Upper lobe of right lung (tissue), 1 donor: ENCODE measurements around the gene TMIGD3. TPM values are rescaled to one million over a fixed set of nuclear protein-coding genes. Genes with fewer than 3 reads are reported as not detected.

Experiments
- ATAC-seq: fragments of 200-7000 bp; cut with Tn5 transposase; one replicate; pipeline ENCODE4 v1.9.1; 2020; ENCODE audit warnings: mild to moderate bottlenecking, moderate library complexity
- DNase-seq: peaks from one replicate; pipeline ENCODE4 v3.0.0-alpha.2; 2020
- H3K27ac ChIP-seq: fragments of 200-600 bp; one replicate; pipeline ENCODE4 v1.8.0; 2022
- H3K27me3 ChIP-seq: fragments of 200-600 bp; one replicate; pipeline ENCODE4 v1.8.0; 2022; ENCODE audit warnings: mild to moderate bottlenecking
- H3K36me3 ChIP-seq: fragments of 200-600 bp; one replicate; pipeline ENCODE4 v1.8.0; 2022
- H3K4me1 ChIP-seq: fragments of 200-600 bp; one replicate; pipeline ENCODE4 v1.8.0; 2022
- H3K4me3 ChIP-seq: fragments of 200-600 bp; one replicate; pipeline ENCODE4 v1.8.0; 2022; ENCODE audit warnings: mild to moderate bottlenecking
- H3K9me3 ChIP-seq: fragments of 200-600 bp; one replicate; pipeline ENCODE4 v1.8.0; 2022
- CTCF ChIP-seq: fragments of 200-600 bp; IDR thresholded peaks from one replicate; pipeline ENCODE4 v1.8.0; 2022; ENCODE audit warnings: antibody characterized with exemption
- intact Hi-C: fragments of 100-400 bp; cut with DNase I; formaldehyde crosslinking; loops from one replicate; pipeline ENCODE4 v1.11.0; 2022
- total RNA-seq: library from RNA; stranded (reverse); fragmentation: NEBNext Ultra II Directional; extraction: Animal tissue kit (Norgen Biotek cat#: 25700); gene quantifications from one replicate; pipeline ENCODE4 v1.2.1, GENCODE V29; 2021
- donor health status: DM: no; HTN: yes; CAD: no; lungs with severe emphysema.

Gene TMIGD3
- total RNA-seq, 1 donor from 2014 or later, result 5.1 TPM

GRCh38 chr1:111480674-111481073 lies 22.8 kb downstream of the TMIGD3 start:
- no peaks in the 10 kb centered on the region for H3K9me3 ChIP-seq
- H3K27me3 ChIP-seq, result no peaks in the 10 kb centered on the region
- intact Hi-C loops, result loop anchor here (10.0 kb wide), 1 partner anchor 274 kb away; the partner anchor contains the start of gene DDX20
- TF ChIP-seq CTCF, result no peak
- no peaks in the 10 kb centered on the region for H3K36me3 ChIP-seq
- no peak overlapping the region for H3K4me3 ChIP-seq
- no peak overlapping the region for H3K27ac ChIP-seq
- no peak for DNase-seq
- peak; percentile 16 for ATAC-seq
- peaks cover 13% of the 10 kb centered on the region for H3K4me1 ChIP-seq

GRCh38 chr1:111476761-111477309 lies 26.6 kb downstream of the TMIGD3 start:
- H3K36me3 ChIP-seq, result no peaks in the 10 kb centered on the region
- H3K4me1 ChIP-seq, result peaks cover 12% of the 10 kb centered on the region
- H3K27ac ChIP-seq, result peak overlapping the region; percentile 85
- no peaks in the 10 kb centered on the region for H3K9me3 ChIP-seq
- H3K4me3 ChIP-seq, result peak overlapping the region; percentile 38
- TF ChIP-seq CTCF, result no peak
- ATAC-seq (peak; percentile 57), DNase-seq (no peak)
- intact Hi-C loops, result no loop called here
- H3K27me3 ChIP-seq, result no peaks in the 10 kb centered on the region

GRCh38 chr1:111476214-111476613 lies 27.2 kb downstream of the TMIGD3 start:
- H3K4me3 ChIP-seq, result peak overlapping the region; percentile 38

GRCh38 chr1:111475701-111476100 lies 27.7 kb downstream of the TMIGD3 start:
- intact Hi-C loops, result no loop called here
- H3K36me3 ChIP-seq, result peaks cover 2% of the 10 kb centered on the region
- TF ChIP-seq CTCF, result no peak

More at GRCh38 chr1:111476214-111476613, 27.2 kb downstream of the TMIGD3 start:
- no peaks in the 10 kb centered on the region for H3K27me3 ChIP-seq
- TF ChIP-seq CTCF, result no peak
- H3K4me1 ChIP-seq, result peaks cover 11% of the 10 kb centered on the region
- intact Hi-C loops, result no loop called here
- H3K27ac ChIP-seq, result peak overlapping the region; percentile 85
- no peaks in the 10 kb centered on the region for H3K9me3 ChIP-seq
- ATAC-seq, result no peak
- DNase-seq, result no peak
- no peaks in the 10 kb centered on the region for H3K36me3 ChIP-seq

GRCh38 chr1:111474521-111474920 lies 28.9 kb downstream of the TMIGD3 start:
- Histone ChIP-seq H3K9me3 (no peaks in the 10 kb centered on the region), H3K27ac (peak overlapping the region; percentile 85), H3K27me3 (no peaks in the 10 kb centered on the region), H3K4me3 (peak overlapping the region; percentile 38), H3K4me1 (peaks cover 5% of the 10 kb centered on the region), H3K36me3 (peaks cover 14% of the 10 kb centered on the region)
- ATAC-seq (no peak), DNase-seq (no peak)
- TF ChIP-seq CTCF, result no peak
- intact Hi-C loops, result no loop called here

More at GRCh38 chr1:111475701-111476100, 27.7 kb downstream of the TMIGD3 start:
- peaks cover 10% of the 10 kb centered on the region for H3K4me1 ChIP-seq
- H3K27me3 ChIP-seq, result no peaks in the 10 kb centered on the region
- H3K4me3 ChIP-seq, result peak overlapping the region; percentile 38
- DNase-seq (no peak), ATAC-seq (no peak)
- peak overlapping the region; percentile 85 for H3K27ac ChIP-seq
- no peaks in the 10 kb centered on the region for H3K9me3 ChIP-seq
